Measurements from ENCODE around the gene IRF4.

IRF4 gene

DNA sequence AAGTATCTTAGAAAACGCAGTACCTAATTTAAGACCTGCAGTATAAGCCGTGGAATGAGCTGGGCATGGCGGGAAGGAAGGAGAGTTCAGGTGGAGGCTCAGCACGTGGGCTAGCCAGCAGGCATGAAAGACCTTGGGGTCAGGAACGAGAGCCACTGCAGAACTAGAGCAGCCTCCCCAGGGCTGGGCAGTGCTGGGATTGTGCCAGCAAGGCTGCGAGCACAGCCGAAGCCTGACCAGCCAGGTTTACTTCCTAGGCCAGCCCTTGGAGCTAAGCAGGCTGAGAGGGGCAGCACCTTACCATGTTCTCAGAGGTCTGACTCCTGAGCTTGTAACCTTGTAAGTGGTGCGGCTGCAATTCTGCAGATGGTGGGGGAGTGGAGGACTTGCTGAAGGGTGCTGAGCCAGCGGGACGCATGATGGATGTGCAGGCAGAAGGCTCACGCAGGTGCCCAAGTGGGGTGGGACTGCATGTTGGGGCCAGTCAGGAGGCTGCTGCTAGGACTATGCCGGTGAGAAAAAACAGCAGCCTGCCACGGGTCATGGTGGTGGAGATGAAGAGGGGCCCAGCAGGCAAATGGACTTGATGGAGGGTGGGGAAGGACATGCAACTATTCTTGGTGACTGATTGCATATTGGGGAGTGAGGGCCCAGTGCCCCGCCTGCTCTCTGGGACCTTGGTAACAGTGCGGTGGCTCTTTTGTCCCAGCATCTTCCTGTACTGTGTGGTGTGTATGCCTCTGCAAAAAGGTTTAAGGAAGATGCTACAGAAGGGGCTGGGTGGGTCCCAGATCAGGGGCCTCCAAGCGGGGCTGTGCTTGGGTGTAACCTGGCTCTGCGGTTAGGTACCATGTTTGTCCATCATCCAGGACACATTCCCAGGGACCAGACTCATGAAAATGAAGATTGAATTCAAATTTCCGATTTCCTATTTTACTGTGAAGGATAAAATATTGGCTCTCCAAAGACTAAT lies 37.6 kb upstream of the IRF4 start:
- DNase-seq (ENCODE audit: low read depth in 2 of 2) = no peak

DNA sequence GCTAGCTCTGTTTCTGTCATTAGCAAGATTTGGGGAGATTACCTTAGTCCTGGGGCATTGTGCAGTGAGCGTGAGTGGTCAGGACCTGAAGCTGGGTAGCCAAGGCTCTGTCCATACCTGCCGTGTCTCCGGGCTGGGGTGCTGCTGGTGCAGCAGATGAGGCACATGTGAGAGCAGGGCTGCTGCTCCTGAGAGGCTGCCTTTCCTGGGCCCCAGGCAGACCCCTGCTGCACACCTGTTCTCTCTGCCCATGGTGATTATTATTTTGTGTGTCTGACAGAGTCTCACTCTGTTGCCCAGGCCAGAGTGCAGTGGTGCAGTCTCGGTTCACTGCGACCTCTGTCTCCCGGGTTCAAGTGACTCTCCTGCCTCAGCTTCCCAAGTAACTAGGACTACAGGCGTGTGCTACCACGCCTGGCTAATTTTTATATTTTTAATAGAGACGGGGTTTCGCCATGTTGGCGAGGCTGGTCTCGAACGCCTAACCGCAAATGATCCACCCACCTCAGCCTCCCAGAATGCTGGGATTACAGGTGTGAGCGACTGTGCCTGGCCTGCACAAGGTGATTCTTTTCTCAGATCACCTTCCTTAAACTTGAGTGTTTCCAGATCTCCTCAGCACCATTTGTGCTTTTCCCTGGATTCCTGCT lies 36.8 kb upstream of the IRF4 start:
- DNase-seq (ENCODE audit: low read depth in 2 of 2) = no peak

DNA sequence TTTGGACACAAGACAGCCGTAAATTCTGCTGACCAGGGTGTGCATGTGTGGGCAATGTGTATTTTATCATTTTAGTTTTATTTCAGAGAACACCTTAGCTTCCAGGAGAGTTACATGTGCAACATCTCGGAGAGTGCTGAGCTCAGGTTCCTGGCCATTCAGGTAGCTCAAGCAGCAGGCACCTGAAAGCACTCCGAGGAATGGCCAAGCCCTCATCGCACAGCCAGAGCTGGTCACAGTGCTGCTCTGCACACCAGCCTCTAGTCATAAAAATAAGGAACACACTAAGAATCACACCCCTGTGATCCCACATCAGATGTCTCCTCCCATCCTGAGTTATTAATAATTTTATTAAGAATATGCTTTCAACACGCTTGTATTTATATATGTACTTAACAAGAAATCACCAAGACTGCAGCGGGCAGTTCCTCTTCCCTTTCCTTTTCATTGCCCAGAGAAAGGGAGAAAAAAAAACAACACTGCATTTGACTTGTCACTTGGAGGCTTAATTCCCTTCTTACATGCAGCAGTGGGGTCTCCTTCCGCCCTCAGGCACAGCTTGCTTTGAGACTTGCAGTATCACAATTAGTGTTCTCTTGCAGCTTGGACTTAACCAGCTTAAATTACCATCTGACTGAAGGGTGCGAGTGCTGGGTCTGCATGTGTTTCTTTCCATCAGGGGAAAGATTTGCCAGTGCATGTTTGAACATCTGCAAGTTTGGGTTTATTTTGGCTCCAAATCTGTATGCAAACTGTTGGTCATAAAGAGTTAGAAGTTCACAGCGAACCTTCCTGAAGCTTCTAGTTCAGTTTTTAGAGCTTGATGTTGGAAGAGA lies 36.0 kb upstream of the IRF4 start:
- no peak for DNase-seq (ENCODE audit: low read depth in 2 of 2)

DNA sequence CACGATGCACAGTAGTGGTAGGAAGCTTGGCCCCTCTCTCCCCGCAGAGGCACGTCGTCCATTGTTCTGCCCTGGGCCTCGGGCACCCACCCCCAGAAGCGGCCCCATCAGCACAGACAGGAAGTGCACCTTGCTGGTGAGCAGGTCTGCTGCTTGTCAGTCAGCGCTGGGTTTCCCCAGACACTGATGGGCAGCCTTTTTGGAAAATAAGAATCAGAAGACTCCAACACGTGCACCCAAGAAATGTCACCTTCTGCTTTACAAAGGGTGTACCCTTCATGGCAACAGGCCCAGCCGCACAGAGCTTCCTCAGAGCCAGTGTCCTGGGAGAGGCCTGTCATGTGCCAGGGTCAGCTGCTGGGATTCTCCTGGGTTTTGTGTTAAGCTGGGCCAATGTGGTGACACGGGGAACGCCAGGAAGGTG lies 34.7 kb upstream of the IRF4 start:
- no peak for DNase-seq (ENCODE audit: low read depth in 2 of 2)

DNA sequence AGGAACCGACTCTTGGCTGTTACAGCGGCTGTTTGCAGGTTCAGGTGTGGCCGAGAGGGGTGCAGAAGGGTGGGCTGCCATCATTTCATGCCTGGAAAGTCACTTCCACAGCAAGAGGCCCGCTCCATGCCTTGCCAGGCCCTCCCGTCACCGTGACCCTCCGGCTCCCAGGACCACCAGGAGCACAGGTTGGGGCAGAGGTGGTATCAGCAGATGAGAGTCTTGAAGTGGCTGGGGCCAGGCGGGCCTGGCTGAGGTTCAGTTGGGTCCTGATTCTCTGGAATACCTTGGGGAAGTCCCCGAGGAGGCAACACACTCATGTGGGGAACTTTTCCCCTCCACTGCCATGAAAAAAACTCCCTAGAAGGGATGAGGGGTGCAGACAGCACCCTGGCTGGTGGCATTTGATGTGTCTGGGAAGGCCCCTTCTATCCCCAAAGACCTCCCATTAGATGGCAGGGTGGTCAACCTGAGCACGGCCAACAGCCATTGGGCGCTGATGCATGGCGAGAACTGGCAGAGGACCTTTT lies 34.2 kb upstream of the IRF4 start:
- no peak for DNase-seq (ENCODE audit: low read depth in 2 of 2)

DNA sequence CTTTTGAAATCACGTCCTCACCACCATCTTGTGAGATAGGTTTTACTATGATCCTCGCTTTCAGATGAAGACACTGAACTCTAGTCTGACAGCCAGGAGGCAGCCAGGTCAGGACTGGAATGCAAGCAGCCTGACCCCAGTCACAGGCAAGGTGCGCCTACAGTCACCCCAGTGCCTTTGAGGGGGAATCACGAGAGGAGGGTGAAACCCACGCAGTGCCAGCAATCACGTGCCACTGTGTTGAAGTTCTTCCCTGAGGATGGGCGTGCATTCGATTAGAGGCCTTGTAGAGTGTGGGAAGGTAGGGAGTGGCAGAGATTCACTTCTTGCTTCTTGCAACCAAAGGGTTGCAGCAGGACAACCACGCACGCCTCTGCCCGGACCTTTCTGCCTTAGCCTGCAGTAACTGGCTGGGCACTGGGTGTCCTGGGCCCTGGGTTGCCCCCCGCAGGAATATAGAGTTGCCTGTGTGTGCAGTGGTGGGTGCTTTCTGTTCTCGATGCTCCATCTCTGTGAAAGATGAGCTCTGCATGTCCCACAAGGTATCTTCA lies 33.7 kb upstream of the IRF4 start:
- no peak for DNase-seq (ENCODE audit: low read depth in 2 of 2)

DNA sequence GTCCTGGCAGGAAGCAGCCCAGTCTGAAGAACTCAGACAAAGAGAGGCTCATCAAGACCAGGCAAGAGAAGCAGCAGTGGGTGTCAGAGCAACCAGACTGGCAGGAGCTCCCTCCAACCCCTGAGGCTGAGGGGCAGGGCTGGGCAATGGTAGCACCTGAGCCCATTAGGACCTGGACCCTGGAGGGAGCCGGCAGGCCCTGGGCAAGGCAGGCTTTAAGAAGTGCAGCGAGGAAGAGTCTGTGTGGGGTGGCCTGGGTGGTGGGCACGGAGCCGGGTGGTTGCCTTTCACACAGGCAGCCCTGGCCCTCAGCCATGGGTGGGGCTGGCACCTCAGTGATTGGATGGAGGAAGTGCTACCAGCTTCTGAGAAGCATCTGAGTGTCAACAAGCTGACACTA lies 33.1 kb upstream of the IRF4 start:
- DNase-seq (ENCODE audit: low read depth in 2 of 2) = no peak

DNA sequence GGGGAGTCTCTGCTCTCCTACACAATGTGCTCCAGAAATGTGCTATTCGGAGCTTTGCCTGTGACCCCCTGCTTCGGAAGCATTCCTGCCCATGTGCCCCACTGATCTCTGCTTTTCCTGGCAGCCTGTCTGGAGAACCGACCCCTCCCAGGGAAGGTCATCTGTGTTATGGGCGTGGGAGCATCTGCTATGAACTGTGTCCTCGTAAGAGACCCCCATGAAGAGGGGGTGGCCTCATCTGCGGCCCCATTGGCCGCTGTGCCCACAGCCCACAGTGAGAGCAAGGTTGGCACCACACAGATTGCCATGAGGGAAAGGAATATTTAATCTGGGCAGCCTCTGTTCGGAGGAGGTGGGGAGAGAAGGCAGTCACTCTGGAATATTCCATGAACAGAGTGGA lies 32.7 kb upstream of the IRF4 start:
- DNase-seq (ENCODE audit: low read depth in 2 of 2) = no peak

DNA sequence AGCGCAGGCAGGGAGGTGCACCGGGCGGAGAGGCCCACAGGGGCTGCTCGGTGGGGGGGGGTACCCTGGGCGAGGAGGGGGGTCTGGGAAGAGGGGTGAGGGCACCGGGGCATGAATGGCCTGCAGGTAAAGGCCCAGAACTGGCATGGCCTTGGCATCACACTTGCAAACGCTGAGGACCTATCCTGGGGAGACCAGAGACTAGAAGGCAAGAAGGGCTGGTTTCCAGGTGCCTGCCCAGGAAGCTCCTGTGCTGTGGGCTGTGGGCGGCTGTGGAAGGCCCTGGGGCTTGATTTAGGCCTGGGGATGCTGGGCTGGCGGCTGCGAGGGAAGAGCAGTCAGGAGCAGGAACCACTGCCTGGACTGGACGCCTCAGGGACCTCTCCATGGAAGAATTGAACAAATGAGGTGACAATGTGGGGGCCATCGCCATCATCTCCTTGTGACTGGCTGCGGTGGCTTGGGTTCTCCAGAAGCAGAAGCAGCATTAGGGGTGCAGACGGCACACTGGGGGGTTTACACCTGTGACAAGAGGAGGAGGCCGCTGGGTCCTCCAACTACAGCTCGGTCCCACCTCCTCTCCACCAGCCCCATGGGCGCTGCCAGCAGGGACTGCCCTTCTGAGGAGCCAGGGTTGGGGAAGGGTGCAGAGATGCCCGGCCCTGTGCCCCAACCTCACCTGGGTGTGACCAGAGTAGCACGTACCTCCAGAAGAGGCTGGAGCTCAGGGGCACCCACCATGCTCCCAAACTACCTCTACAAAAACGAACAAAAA lies 32.1 kb upstream of the IRF4 start:
- no peak for DNase-seq (ENCODE audit: low read depth in 2 of 2)

DNA sequence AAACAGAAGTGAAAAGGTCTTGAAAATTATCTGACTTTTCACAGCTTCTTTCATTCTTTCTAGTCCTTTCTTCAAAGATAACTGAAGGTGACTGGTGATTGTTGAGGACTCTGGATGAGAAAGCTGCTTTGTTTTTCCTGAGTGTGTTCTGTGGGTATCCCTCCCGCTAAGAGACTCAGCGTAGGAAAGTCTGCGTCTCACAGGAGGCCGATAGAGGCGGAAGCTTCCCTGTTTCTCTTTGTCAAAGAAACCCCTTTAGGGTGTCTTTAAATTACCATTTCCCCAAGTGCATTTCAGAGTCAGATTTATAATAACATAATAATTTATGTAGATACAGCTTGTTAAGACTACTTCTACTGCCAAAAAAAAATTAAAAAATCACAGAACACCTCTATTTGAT lies 31.2 kb upstream of the IRF4 start:
- DNase-seq (ENCODE audit: low read depth in 2 of 2) = no peak

DNA sequence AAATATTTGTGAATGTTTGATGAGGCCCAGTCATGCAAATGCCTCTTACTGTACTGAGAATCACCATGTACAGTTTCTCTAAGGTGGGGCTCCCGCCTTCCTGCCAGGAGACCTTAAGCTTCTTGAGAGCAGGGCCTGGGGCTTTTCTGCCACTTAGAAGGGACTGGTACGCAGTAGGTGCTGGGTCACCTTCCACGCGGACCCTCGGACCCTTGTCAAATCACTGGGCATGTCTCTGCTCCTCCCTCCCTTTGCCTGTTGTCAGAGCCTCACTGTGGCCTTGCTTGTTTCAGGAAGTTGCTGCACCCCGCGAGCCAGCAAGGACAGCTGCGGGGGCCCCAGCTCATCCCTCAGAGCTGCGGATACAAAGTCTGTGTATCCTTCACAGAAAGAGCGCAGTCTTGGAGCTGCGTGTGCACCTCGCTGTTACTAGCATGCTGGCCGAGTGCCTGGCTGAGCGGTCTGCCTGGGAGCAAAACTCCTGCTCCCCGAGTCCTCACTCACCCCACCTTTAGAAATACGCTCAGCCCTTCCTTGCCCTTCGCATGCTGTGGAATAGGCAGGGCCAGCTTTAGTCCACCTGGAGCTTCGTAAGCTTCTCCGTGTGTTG lies 30.7 kb upstream of the IRF4 start:
- DNase-seq (ENCODE audit: low read depth in 2 of 2) = no peak

DNA sequence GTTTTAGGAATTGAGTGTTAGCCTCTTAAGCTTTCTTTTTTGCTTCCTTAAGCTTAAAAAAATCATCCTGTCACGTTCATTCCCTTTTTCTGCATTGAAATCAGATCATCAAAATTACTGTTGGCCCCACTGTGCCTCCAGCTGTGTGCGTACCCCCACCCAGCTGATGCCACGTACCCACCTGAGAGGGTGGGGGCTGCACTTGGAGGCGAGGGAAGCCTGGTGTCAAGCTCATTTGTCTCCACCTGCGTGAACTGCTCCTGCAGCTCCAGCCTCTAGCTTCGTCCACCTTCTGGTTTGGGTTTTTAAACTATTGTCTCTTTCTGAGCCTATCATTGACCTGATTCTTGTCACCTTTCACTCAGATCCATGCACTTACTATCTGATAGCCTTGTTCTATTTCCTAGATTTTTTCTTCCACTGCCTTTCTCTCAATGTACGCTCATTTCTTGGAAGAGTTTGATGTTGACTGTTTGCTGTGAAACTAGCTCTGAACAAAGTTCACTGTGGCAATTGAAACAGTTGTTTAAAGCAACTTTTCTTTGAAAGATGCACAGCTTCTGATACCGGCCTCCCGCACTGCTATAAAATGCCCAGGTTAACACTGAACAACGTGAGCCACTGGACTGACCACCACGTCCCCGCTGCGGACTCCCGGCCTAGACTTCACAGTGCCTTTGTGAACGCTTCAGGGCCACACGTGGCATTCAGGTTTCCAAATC lies 30.0 kb upstream of the IRF4 start:
- no peak for DNase-seq (ENCODE audit: low read depth in 2 of 2)

DNA sequence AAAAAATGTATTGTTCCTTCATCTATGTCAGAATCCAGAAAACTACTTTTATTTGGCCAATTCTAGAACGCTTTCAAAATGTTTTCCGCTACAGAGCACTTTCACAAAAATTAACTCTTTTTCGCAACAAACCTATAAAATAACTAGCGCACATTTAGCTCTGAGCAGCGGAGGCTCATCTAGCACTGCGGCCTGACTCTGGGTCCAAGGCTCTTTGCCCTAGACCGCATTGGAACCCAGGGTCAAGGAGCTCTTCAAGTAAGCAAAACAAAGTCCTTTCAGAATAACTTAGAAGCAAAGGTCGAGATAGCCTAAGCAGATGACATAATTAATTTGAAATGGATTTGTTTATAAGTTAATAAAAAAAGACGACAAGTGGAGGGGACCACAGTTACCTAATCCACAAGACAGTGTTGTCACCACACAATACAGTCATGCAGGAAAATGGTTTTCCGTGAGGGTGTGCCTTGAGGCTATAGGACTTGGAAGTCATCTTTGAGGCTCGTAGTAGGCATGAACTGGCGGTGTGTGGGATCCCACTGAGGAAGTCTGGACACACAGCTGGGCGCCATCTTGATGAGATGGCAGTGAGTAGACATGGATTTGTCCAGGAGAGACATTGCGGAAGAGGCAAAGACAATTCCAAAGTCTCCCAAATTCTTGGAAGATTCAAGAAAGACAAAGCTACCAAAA lies 29.2 kb upstream of the IRF4 start:
- DNase-seq (ENCODE audit: low read depth in 2 of 2) = no peak

DNA sequence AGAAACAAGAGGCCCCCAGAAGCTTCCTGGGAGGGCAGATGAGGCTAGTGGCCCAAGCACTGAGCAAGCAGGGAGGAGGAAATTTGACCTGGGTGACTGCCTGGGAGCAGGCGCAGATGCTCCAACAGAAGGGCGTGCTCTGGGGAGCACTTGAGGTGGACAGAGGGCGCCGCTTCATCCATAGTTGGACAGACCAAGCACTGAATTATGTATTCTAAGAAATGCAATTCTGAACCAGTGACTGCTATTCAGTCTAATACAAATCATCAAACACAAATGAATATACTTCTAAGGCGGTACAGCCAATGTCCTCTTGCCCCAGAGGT lies 28.7 kb upstream of the IRF4 start:
- no peak for DNase-seq (ENCODE audit: low read depth in 2 of 2)

DNA sequence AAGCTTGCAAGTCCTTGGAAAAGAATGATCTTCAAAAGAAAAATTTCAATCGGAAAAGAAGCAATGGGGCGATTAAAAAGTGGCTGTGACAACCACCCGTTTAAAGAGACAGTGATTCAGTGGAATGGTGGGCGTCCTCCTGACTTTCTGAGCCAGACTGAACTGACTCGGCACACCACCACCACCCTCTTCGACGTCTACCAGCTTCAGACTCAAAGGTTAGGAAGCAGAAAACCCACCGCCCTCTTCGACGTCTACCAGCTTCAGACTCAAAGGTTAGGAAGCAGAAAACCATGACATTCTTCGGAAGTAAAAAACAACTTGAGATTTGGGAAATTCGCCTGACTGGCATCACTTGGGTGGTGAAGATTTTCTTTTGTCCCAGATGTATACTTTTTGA lies 28.3 kb upstream of the IRF4 start:
- DNase-seq (ENCODE audit: low read depth in 2 of 2) = no peak

DNA sequence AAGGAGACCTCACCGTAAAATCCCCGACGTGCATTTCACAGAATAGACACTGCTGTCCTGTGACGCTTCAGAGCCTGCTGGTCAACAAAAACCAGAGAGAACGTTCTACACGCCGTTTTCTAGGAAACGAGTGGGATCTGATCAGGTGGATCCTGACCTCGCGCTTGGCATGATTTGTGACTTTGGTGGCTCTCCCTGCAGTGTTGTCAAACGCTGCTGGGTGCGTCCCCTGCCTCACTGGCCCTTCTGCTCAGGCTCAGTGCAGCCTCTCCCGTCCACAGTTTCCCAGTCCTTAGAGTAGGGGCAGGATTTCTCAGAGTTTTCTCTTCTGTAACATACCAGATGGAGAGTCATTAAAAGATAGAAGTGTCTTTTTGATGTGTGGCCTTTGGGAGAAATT lies 27.6 kb upstream of the IRF4 start:
- DNase-seq (ENCODE audit: low read depth in 2 of 2) = no peak

DNA sequence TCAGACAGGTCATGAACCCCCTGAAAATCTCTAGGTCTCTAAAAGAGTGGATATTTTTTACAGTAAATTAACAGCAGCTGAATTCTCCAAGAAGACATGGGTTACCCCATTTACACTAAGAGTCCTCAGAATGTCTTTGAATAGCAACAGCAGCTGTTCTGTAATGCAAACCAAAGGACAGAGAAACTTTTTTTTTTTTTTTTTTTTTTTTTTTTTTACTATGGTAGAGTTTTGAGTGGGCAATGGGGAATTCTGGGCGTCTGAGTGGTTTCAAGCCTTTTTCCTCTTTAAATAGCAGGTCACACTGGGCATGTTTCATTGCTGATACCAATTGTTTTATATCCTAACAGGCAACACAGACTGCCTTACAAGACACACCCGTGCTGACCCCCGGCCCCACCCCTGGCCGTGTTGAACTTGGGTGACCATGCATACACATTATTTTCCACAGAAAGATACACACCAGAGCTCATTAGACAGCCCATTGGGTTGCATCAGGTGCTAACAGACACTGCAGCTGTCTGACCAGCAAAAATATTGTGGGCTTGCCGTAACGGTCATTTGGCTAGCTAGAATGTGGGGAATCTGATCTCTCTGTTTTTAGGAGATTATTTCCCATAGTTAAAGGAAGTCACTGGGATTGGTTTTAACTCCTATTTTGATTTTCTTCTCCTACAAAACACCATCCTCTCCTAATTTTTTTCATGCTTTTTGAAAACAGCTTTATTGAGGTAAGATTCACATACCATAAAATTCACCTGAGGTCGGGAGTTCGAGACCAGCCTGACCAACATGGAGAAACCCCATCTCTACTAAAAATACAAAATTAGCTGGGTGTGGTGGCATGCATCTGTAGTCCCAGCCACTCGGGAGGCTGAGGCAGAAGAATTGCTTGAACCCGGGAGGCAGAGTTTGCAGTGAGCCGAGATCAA lies 26.7 kb upstream of the IRF4 start:
- no peak for DNase-seq (ENCODE audit: low read depth in 2 of 2)

DNA sequence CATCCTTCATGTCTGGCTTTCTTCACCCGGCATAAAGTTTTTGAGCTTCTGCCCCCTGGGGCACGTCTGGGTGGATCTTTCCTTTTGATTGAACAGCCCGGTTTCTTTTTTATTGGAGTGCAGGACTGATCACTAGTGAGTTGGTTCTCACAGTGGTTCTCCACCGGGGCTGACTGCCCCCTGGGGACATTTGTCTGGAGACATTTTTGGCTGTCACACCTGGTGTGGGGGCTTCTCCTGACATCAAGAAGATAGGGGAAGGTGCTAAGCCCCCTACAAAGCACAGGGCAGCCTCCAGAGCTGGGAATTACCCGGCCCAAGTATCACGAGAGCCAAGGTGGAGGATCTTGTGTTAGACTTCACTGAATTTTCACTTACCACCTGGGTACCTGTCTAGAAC lies 25.7 kb upstream of the IRF4 start:
- no peak for DNase-seq (ENCODE audit: low read depth in 2 of 2)

Measured in fibroblast of skin of left quadriceps (primary cell).